GM10248 (cell line): ENCODE results near the gene TIMMDC1.

ENCODE experiments used
- CTCF ChIA-PET: fragments of 300-600 bp; sonication (Branson Sonifier 250); formaldehyde crosslinking; extraction: SDS; loops from one replicate; lab custom pipeline; 2021; ENCODE audit warnings: antibody characterized with exemption; lab: Yijun Ruan, JAX
- POLR2A ChIA-PET: fragments of 350-650 bp; sonication (Branson Sonifier 250); formaldehyde crosslinking; extraction: SDS; loops from one replicate; lab custom pipeline; 2020; ENCODE audit warnings: antibody characterized with exemption; lab: Yijun Ruan, JAX
- DNase-seq: peaks from one replicate; pipeline ENCODE4 v3.0.0; 2012; ENCODE audit errors: extremely low spot score
- TF ChIP-seq, protein P1 (sequence below): IDR thresholded peaks from 2 replicates; pipeline ENCODE4 v1.5.1; 2012; ENCODE audit warnings: mild to moderate bottlenecking, low read depth; ENCODE audit errors: extremely low read depth, missing control alignments, control extremely low read depth

Gene TIMMDC1, protein sequence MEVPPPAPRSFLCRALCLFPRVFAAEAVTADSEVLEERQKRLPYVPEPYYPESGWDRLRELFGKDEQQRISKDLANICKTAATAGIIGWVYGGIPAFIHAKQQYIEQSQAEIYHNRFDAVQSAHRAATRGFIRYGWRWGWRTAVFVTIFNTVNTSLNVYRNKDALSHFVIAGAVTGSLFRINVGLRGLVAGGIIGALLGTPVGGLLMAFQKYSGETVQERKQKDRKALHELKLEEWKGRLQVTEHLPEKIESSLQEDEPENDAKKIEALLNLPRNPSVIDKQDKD

DNA sequence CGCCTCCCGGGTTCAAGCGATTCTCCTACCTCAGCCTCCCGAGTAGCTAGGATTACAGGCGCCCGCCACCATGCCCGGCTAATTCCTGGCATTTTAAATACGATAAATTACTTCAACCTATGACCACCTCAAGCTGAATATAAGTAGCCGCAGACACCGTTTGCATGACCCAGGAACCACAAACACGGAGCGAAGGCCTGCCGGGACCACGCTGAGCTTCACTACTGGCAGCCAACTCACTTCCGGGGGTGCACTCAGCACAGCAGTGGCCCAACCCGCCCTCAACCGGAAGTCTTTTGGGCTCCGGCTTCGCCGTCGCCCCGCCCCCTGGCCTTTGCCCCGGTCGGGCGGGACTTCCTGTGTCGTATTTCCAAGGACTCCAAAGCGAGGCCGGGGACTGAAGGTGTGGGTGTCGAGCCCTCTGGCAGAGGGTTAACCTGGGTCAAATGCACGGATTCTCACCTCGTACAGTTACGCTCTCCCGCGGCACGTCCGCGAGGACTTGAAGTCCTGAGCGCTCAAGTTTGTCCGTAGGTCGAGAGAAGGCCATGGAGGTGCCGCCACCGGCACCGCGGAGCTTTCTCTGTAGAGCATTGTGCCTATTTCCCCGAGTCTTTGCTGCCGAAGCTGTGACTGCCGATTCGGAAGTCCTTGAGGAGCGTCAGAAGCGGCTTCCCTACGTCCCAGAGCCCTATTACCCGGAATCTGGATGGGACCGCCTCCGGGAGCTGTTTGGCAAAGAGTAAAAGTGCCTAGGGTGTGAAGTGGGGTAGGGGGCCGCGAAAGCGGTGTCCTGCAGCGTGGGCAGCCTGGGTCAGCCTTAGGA lies at the start of gene TIMMDC1:
TIMMDC1 (plus strand) TSS at position 362 of the 826 bp plus-strand sequence; CDS start at position 549, 187 bp downstream.
- TF ChIP-seq, protein P1, sequence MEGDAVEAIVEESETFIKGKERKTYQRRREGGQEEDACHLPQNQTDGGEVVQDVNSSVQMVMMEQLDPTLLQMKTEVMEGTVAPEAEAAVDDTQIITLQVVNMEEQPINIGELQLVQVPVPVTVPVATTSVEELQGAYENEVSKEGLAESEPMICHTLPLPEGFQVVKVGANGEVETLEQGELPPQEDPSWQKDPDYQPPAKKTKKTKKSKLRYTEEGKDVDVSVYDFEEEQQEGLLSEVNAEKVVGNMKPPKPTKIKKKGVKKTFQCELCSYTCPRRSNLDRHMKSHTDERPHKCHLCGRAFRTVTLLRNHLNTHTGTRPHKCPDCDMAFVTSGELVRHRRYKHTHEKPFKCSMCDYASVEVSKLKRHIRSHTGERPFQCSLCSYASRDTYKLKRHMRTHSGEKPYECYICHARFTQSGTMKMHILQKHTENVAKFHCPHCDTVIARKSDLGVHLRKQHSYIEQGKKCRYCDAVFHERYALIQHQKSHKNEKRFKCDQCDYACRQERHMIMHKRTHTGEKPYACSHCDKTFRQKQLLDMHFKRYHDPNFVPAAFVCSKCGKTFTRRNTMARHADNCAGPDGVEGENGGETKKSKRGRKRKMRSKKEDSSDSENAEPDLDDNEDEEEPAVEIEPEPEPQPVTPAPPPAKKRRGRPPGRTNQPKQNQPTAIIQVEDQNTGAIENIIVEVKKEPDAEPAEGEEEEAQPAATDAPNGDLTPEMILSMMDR = no peak
- CTCF ChIA-PET = interaction anchor here (0.5 to 1.9 kb wide), 8 partner anchors 9 to 265 kb away, joined by 3 to 12 read pairs (median 4); no protein-coding TSS in a partner anchor
- POLR2A ChIA-PET = interaction anchor here (0.5 to 1.7 kb wide), 7 partner anchors 8 to 36 kb away, joined by 3 to 5 read pairs (median 4); partner anchors contain the start of genes POGLUT1 and TMEM39A
- peak; percentile 99 for DNase-seq

DNA sequence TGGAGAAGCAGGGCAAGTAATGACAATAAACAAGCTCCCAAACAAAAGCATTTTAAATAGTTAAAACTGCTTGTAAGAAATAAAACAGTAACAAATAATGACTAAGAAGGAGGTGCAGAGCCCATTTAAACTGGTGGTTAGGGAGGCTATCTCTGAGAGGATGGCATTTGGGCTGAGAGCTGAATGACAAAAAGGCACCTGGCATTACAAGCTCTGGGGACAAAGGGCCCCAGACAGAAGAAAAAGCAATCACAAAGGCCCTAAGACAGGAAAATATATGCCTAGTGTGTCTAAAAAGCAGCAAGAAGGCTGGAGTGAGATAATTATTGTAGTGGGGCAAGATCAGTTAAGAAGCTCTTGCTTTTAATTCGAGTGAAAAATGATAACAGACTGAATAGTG lies 44.5 kb upstream of the TIMMDC1 start:
- TF ChIP-seq, protein P1 = no peak
- CTCF ChIA-PET = interaction anchor here (1.0 to 2.1 kb wide), 4 partner anchors 9 to 26 kb away, joined by 3 to 12 read pairs (median 4); partner anchors contain the start of gene TMEM39A
- POLR2A ChIA-PET = interaction anchor here (1.1 kb wide), 1 partner anchor 10 kb away, joined by 3 read pairs; the partner anchor contains the start of gene TMEM39A
- DNase-seq = no peak

DNA sequence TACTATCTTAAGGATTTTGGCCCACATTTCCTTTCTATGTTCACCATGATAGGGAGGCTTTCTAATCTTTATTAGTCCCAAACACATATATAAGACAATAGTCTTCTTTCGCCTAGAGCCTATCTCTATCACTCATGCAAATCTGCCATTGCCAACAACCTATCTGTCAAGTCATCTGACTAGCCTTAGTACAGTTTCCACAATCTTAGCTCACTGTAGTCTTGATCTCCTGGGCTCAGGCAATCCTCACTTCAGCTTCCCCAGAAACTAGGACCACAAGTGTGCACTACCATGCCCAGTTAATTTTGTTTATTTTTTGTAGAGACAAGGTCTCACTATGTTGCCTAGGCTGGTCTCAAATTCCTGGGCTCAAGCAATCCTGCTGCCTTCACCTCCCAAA lies 41.9 kb upstream of the TIMMDC1 start:
- no peak for DNase-seq
- ChIA-PET CTCF (interaction anchor here (1.1 to 1.4 kb wide), 2 partner anchors 11 to 224 kb away, joined by 3 to 4 read pairs; no protein-coding TSS in a partner anchor), POLR2A (no interaction called here)
- TF ChIP-seq, protein P1 = no peak

DNA sequence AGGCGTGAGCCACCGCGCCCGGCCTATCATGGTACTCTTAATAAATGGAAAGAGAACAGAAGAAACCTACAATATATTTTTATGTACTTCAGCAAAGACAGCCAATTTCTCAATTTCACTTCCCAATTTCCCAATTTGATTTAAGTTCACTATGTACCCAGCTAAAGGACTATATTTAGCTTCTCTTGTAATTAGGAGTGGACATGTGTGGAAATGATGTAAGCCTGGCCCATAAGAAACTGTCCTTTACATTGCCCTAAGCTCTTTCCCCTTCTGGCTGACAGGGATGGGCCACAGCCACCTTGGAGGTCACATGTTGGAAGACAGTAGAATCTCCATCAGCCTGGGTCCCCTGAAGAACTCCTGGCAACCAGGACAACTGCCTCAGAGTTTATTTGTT lies 41.1 kb upstream of the TIMMDC1 start:
- TF ChIP-seq, protein P1 = no peak
- ChIA-PET CTCF (interaction anchor here (0.7 to 1.4 kb wide), 2 partner anchors 33 to 224 kb away, joined by 3 read pairs; no protein-coding TSS in a partner anchor), POLR2A (no interaction called here)
- no peak for DNase-seq

DNA sequence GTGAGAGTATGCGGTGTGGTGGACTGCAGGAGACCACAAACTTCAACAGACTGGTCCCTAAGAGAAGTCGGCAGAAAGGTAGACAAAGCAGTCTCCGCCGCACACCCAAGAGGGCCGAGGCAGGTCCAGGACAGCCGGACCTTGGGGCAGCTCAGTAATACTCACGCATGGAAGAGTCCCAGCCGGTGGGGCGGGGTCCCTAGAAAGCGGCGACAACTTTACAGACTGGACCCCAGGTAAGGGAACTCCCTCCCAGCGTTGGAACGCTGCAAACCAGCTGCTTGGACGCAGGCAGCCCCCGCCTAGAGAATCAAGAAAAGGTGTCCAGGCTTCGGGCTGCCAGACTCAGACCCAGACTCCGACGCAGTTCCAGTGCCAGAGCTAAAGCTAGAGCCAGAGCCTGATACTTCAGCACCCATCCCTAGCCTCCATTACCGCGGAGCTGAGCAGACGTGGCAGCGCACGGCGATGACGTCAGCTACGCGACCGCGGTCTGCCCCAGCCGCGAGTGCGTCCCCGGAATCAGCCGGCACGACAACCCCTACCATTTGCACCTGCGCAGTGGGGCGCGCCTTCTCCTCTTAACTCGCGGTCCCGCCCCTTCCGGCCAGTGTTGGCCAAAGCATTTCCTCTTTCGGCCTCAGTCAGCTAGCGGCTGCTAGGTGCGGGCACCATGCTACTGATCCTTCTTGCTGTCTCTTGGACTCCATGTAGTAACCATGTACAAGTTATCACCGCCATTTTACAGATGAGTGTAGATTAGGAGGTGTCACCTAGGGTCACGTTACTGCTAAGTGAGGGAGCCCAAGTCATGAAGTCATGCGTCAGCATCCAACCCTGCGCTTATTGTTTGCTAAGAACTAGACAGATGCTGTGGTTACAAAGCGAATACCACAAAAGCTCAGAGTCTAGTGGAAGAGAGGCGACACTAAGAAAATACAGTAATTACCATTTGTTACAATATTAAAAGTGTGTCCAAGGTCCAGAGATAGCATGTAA lies 34.9 kb upstream of the TIMMDC1 start, which contains the start of gene TMEM39A:
TMEM39A (minus strand) TSS at position 445 of the 999 bp plus-strand sequence. CDS start 1,541 bp downstream, outside the sequence.
- CTCF ChIA-PET = interaction anchor here (0.9 to 3.1 kb wide), 10 partner anchors 10 to 226 kb away, joined by 3 to 12 read pairs (median 4); partner anchors contain the start of genes B4GALT4 and TIMMDC1

More for the DNA sequence above, 34.9 kb upstream of the TIMMDC1 start, which contains the start of gene TMEM39A:
- peak; percentile 99 for DNase-seq
- TF ChIP-seq, protein P1 = no peak
- POLR2A ChIA-PET = interaction anchor here (0.7 to 1.4 kb wide), 8 partner anchors 8 to 98 kb away, joined by 3 to 5 read pairs (median 4); partner anchors contain the start of gene TIMMDC1
